Measurements from ENCODE around the gene ZNF354B.

Gene ZNF354B

DNA sequence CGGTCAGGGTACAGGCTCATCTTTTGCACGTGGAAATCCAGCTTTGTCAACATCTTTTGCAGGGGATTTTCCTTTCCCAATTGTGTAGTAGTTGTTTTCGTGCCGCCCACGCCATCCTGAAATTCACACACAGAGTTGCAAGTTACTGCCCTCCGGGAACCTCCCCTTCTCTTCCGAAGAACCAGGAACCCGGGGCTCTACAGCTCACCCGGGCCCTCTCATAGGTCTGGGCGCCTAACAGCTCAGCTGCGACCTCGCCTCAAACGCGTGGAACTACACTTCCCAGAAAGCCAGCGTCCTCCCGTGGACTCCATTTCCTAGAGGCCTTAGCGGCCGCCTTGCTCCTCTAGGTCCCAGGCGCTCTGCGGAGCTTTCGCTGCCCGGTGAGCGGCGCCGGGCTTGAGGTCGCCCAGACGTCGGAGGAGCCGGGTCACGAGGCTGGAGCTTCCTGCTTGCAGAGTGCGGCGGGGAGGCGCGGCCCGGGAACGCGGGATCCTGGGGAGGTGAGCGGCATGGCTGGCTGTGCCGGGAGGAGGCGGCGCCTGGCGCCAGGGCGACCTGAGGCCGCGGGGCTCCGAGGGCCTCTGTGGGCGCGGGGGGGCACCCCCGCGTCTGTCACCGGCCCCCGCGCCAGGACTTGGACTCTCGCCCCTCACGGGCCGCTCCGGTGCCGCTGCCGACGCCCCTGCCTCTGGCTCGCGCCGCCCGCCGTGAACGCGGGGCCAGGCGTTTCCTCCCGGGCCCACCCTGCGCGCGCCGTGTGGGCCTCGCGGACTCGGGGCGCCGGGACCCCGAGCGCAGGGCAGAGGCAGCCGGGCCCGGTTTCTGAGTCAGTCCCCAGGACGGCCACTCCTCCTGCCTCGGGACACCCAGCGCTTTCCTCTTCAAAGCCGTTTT, at the start of gene ZNF354B:
ZNF354B (plus strand) TSS at position 329 of the 897 bp plus-strand sequence. CDS start 1,095 bp downstream, outside the sequence.
- peaks cover 4 to 6% of the 10 kb centered on the region in 2 experiments for H3K4me1 ChIP-seq (ENCODE audit: control insufficient read depth in 1 of 2, insufficient read depth in 1 of 2, low read depth in 1 of 2, low read length in 1 of 2)
- peaks cover 14% of the 10 kb centered on the region for H3K27me3 ChIP-seq
- H3K27ac ChIP-seq, result no peak within 1 kb of the TSS
- no peaks in the 10 kb centered on the region for H3K9me3 ChIP-seq
- peaks cover 8% of the 10 kb centered on the region for H3K36me3 ChIP-seq
- peak within 1 kb of the TSS; percentile 60 to 61 for H3K4me3 ChIP-seq (ENCODE audit: low read depth in 1 of 2, low read length in 1 of 2)
- TF ChIP-seq, protein P1, sequence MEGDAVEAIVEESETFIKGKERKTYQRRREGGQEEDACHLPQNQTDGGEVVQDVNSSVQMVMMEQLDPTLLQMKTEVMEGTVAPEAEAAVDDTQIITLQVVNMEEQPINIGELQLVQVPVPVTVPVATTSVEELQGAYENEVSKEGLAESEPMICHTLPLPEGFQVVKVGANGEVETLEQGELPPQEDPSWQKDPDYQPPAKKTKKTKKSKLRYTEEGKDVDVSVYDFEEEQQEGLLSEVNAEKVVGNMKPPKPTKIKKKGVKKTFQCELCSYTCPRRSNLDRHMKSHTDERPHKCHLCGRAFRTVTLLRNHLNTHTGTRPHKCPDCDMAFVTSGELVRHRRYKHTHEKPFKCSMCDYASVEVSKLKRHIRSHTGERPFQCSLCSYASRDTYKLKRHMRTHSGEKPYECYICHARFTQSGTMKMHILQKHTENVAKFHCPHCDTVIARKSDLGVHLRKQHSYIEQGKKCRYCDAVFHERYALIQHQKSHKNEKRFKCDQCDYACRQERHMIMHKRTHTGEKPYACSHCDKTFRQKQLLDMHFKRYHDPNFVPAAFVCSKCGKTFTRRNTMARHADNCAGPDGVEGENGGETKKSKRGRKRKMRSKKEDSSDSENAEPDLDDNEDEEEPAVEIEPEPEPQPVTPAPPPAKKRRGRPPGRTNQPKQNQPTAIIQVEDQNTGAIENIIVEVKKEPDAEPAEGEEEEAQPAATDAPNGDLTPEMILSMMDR (IDR thresholded peaks at IDR 0.05), result no peak

DNA sequence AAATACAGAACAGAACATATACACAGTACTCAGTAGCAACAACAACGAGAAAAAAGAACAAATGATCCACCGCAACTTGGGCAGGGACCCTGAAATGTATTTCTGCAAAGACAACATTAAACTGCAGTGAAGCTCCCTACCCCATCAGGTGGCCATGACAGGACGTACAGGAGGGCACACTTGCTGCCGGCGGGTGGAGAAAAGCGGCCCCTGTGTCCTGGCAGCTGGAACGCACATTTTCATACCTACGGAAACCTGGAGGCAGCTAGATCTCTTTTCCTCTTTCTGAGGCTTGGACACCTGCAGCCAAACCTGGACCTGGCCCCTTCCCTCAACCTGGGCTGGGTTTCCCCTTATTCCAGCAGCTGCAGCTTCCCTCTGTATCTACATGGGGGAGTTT, 42.2 kb upstream of the ZNF354B start:
- H3K27me3 ChIP-seq, result peaks cover 26% of the 10 kb centered on the region
- H3K4me1 ChIP-seq (ENCODE audit: control insufficient read depth in 1 of 2, insufficient read depth in 1 of 2, low read depth in 1 of 2, low read length in 1 of 2), result no peaks in the 10 kb centered on the region
- H3K36me3 ChIP-seq, result no peaks in the 10 kb centered on the region
- no peak overlapping the region for H3K4me3 ChIP-seq (ENCODE audit: low read depth in 1 of 2, low read length in 1 of 2)
- H3K27ac ChIP-seq, result no peak overlapping the region
- TF ChIP-seq, protein P1 (IDR thresholded peaks at IDR 0.05), result no peak
- no peaks in the 10 kb centered on the region for H3K9me3 ChIP-seq

DNA sequence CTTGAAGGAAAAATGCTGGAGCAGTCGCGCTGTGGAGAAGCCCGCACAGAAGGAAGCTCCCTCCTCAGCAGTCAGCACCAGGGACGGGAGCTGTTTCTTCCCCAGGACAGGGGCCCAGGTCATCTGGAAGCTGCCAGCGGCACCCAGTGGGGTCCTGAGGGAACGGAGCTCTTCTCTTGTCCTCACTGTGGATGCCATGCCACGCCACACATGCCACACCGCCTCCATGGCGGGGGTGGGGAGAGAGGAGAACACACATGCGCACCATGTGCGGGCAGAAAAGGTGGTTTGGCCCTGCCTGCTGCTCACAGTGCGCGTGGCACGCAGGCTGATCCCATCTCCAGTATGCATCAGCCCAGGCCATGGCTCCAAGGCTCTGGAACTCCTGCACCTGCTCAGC, 41.7 kb upstream of the ZNF354B start:
- H3K4me3 ChIP-seq (ENCODE audit: low read depth in 1 of 2, low read length in 1 of 2), result no peak overlapping the region
- no peak overlapping the region for H3K27ac ChIP-seq
- TF ChIP-seq, protein P1 (IDR thresholded peaks at IDR 0.05), result no peak
- H3K27me3 ChIP-seq, result peaks cover 26% of the 10 kb centered on the region
- no peaks in the 10 kb centered on the region for H3K36me3 ChIP-seq
- H3K9me3 ChIP-seq, result no peaks in the 10 kb centered on the region
- no peaks in the 10 kb centered on the region for H3K4me1 ChIP-seq (ENCODE audit: control insufficient read depth in 1 of 2, insufficient read depth in 1 of 2, low read depth in 1 of 2, low read length in 1 of 2)

- no peaks in the 10 kb centered on the region for H3K36me3 ChIP-seq
- peaks cover 21% of the 10 kb centered on the region for H3K27me3 ChIP-seq
- H3K9me3 ChIP-seq, result no peaks in the 10 kb centered on the region
- no peak overlapping the region for H3K27ac ChIP-seq
- TF ChIP-seq, protein P1 (IDR thresholded peaks at IDR 0.05), result no peak
- H3K4me3 ChIP-seq (ENCODE audit: low read depth in 1 of 2, low read length in 1 of 2), result no peak overlapping the region
- no peaks in the 10 kb centered on the region for H3K4me1 ChIP-seq (ENCODE audit: control insufficient read depth in 1 of 2, insufficient read depth in 1 of 2, low read depth in 1 of 2, low read length in 1 of 2)
These were observed 39.8 kb upstream of the ZNF354B start for GRCh38 chr5:178820001-178820400.

GRCh38 chr5:178825444-178825843, 34.3 kb upstream of the ZNF354B start:
- Histone ChIP-seq H3K27ac (no peak overlapping the region), H3K36me3 (no peaks in the 10 kb centered on the region)
- TF ChIP-seq, protein P1 (IDR thresholded peaks at IDR 0.05), result no peak

More at GRCh38 chr5:178825444-178825843, 34.3 kb upstream of the ZNF354B start:
- Histone ChIP-seq H3K27me3 (peaks cover 38% of the 10 kb centered on the region), H3K4me3 (ENCODE audit: low read depth in 1 of 2, low read length in 1 of 2) (no peak overlapping the region), H3K4me1 (ENCODE audit: control insufficient read depth in 1 of 2, insufficient read depth in 1 of 2, low read depth in 1 of 2, low read length in 1 of 2) (no peaks in the 10 kb centered on the region), H3K9me3 (no peaks in the 10 kb centered on the region)
